GM13976 (cell line): ENCODE data around the gene SLC19A1.

Source experiments
- DNase-seq: peaks from one replicate; pipeline ENCODE4 v3.0.0; 2012; ENCODE audit warnings: low spot score
- CTCF ChIP-seq: IDR thresholded peaks from 2 replicates; pipeline ENCODE4 v1.5.1; 2012; ENCODE audit warnings: borderline replicate concordance, mild to moderate bottlenecking; ENCODE audit not compliant: insufficient read depth; ENCODE audit errors: extremely low read depth, missing control alignments, control extremely low read depth
- in situ Hi-C: fragments of 300-500 bp; cut with MboI; formaldehyde crosslinking; loops from one replicate; pipeline ENCODE4 v1.12.0; 2022; ENCODE audit warnings: low sequenced_read_pairs, mixed read lengths, inconsistent platforms; ENCODE audit not compliant: unreplicated experiment

The SLC19A1 gene

GRCh38 chr21:45471525-45472221 is 70.6 kb downstream of the SLC19A1 start:
- no peak for TF ChIP-seq CTCF
- in situ Hi-C loops = no loop called here
- no peak for DNase-seq

- TF ChIP-seq CTCF = no peak
- no peak for DNase-seq
- in situ Hi-C loops = no loop called here
Observed at GRCh38 chr21:45470773-45471524, 71.3 kb downstream of the SLC19A1 start.

GRCh38 chr21:45470087-45470515 is 72.1 kb downstream of the SLC19A1 start:
- no peak for DNase-seq
- in situ Hi-C loops = no loop called here
- no peak for TF ChIP-seq CTCF

- TF ChIP-seq CTCF = no peak
- in situ Hi-C loops = no loop called here
- DNase-seq = no peak
Observed at GRCh38 chr21:45469273-45470086, 72.8 kb downstream of the SLC19A1 start.

- no peak for TF ChIP-seq CTCF
- in situ Hi-C loops = no loop called here
- DNase-seq = no peak
Observed at GRCh38 chr21:45468971-45469272, 73.3 kb downstream of the SLC19A1 start.
